Measurements from ENCODE around the gene ALK. TPM values are rescaled to one million over a fixed set of nuclear protein-coding genes. Genes with fewer than 3 reads are reported as not detected.

Gene ALK
- total and polyA plus RNA-seq, 10 of the 15 experiments (the other 5 are each of a cell fraction or from before 2014, with no cell fraction given) = 0.11 TPM; not detected in 9

GRCh38 chr2:29611261-29611660 lies 310.1 kb downstream of the ALK start:
- Histone ChIP-seq H3K36me3 (ENCODE audit: control insufficient read depth in 2 of 2, insufficient read depth in 2 of 2, low read length in 1 of 2) (no peaks in the 10 kb centered on the region), H3K79me2 (ENCODE audit: control insufficient read depth, insufficient read depth, low read length) (no peaks in the 10 kb centered on the region), H3K4me3 (no peak overlapping the region), H3K27ac (ENCODE audit: control insufficient read depth, insufficient read depth) (no peak overlapping the region), H3K4me1 (ENCODE audit: control insufficient read depth, insufficient read depth, low read length) (no peaks in the 10 kb centered on the region), H3K9ac (ENCODE audit: control insufficient read depth, insufficient read depth, low read length) (no peak overlapping the region), H3K9me3 (replicated peaks; ENCODE audit: control insufficient read depth, insufficient read depth, low read length) (no peaks in the 10 kb centered on the region; the same call in 2 of the 3 replicates), H4K20me1 (ENCODE audit: control insufficient read depth, insufficient read depth) (no peaks in the 10 kb centered on the region), H3K27me3 (replicated peaks in 1 of 2; ENCODE audit: control insufficient read depth in 2 of 2, insufficient read depth in 2 of 2, low read length in 1 of 2) (no peaks in the 10 kb centered on the region; a peak in 2 of 4 replicates), H3K4me2 (ENCODE audit: control insufficient read depth, insufficient read depth) (no peak overlapping the region), H2AFZ (ENCODE audit: control insufficient read depth, low read depth, low read length) (no peak overlapping the region)
- DNase-seq (ENCODE audit: low read depth, low spot score) (no peak), ATAC-seq (no peak), FAIRE-seq (no peak)
- ChIA-PET SMC1A (ENCODE audit: uncharacterized antibody, unreplicated experiment) (no interaction called here), RAD21 (ENCODE audit: unreplicated experiment) (no interaction called here), CTCF (no interaction called here), POLR2A (no interaction called here)
- intact Hi-C loops (cut with micrococcal nuclease; ENCODE audit: unreplicated experiment) = no loop called here
- no peak for TF ChIP-seq ZNF217 (IDR thresholded peaks at IDR 0.05)
- no peak for TF ChIP-seq NBN (IDR thresholded peaks at IDR 0.05)
- TF ChIP-seq LARP7 (IDR thresholded peaks at IDR 0.05) = no peak
- TF ChIP-seq ZNF622 (IDR thresholded peaks at IDR 0.05) = no peak
- TF ChIP-seq EGR1 (IDR thresholded peaks at IDR 0.05; ENCODE audit: borderline replicate concordance in 1 of 2, low read depth in 2 of 2, low read length in 2 of 2) = no peak
- TF ChIP-seq MYC (IDR thresholded peaks at IDR 0.05; ENCODE audit: insufficient read depth, insufficient read length, insufficient replicate concordance, low read length, severe bottlenecking) = no peak
- TF ChIP-seq IKZF2 (IDR thresholded peaks at IDR 0.05) = no peak
- TF ChIP-seq TARDBP (IDR thresholded peaks at IDR 0.05; ENCODE audit: borderline replicate concordance) = no peak
- TF ChIP-seq MEF2B (IDR thresholded peaks at IDR 0.05; ENCODE audit: partially characterized antibody, poor library complexity, severe bottlenecking) = no peak
- no peak for TF ChIP-seq NRF1 (conservative IDR thresholded peaks at IDR 0.05; ENCODE audit: low read depth, low read length)
- no peak for TF ChIP-seq CHD2 (IDR thresholded peaks at IDR 0.05; ENCODE audit: borderline replicate concordance, low read depth, low read length)
- no peak for TF ChIP-seq USF2 (IDR thresholded peaks at IDR 0.05; ENCODE audit: borderline replicate concordance, low read depth, low read length)
- no peak for TF ChIP-seq POLR2AphosphoS5 (IDR thresholded peaks at IDR 0.05; ENCODE audit: low read length)
- no peak for TF ChIP-seq BACH1 (IDR thresholded peaks at IDR 0.05; ENCODE audit: borderline replicate concordance)
- TF ChIP-seq IRF4 (IDR thresholded peaks at IDR 0.05; ENCODE audit: low read depth, low read length) = no peak
- no peak for TF ChIP-seq SUPT20H (IDR thresholded peaks at IDR 0.05; ENCODE audit: borderline replicate concordance, control insufficient read depth, low read depth, low read length)
- BruUV-seq (replicated peaks) = no TSS peak
- WGBS (ENCODE audit: insufficient coverage, insufficient replicate concordance, low lambda C conversion rate, missing lambda C conversion rate) = 47% methylated on average over 2 of the region's 2 CpGs
- in situ Hi-C loops (cut with MboI) = no loop called here

All from GM12878 (cell line).